Right ventricle myocardium superior (tissue), 1 donor: ENCODE data around the gene ZNF790. TPM values are rescaled to one million over a fixed set of nuclear protein-coding genes. Genes with fewer than 3 reads are reported as not detected.

Experiments
- ATAC-seq: fragments of 200-7000 bp; cut with Tn5 transposase; one replicate; pipeline ENCODE4 v1.9.1; 2020; ENCODE audit warnings: mild to moderate bottlenecking; ENCODE audit not compliant: poor library complexity
- DNase-seq: peaks from one replicate; pipeline ENCODE4 v3.0.0-alpha.2; 2020
- intact Hi-C: fragments of 100-400 bp; cut with DNase I; formaldehyde crosslinking; loops from one replicate; pipeline ENCODE4 v1.11.2; 2022
- total RNA-seq: library from RNA; stranded (reverse); fragmentation: NEBNext Ultra II Directional; extraction: Animal tissue kit (Norgen Biotek cat#: 25700); gene quantifications from one replicate; pipeline ENCODE4 v1.2.1, GENCODE V29; 2021
- donor health status: DM: no; HTN: yes; CAD: no; lungs with severe emphysema.

The ZNF790 gene
- total RNA-seq, 1 donor from 2014 or later, result 9.8 TPM

- intact Hi-C loops, result no loop called here
- ATAC-seq (no peak), DNase-seq (peak; percentile 49)
These were observed 62.4 kb downstream of the ZNF790 start for GRCh38 chr19:36775768-36776167.

GRCh38 chr19:36773223-36773579 lies 65.0 kb downstream of the ZNF790 start:
- DNase-seq (no peak), ATAC-seq (no peak)
- intact Hi-C loops, result no loop called here

- ATAC-seq, result peak; percentile 99
- intact Hi-C loops, result no loop called here
- peak; percentile 98 for DNase-seq
These were observed 65.6 kb downstream of the ZNF790 start, which contains the start of gene ZNF850 for GRCh38 chr19:36772311-36773222. ZNF850 (minus strand) TSS chr19:36772807; CDS start chr19:36762606, 10,201 bp downstream.

GRCh38 chr19:36771261-36772231 lies 66.6 kb downstream of the ZNF790 start:
- ATAC-seq, result peak; percentile 30
- peak; percentile 70 for DNase-seq
- intact Hi-C loops, result no loop called here

Other genes with a start within 250 kb of the ZNF790 start
- 19.1 TPM for gene ZNF382, start 233.1 kb downstream of the ZNF790 start, total RNA-seq
- gene ZNF461, start 171.6 kb downstream of the ZNF790 start, total RNA-seq, result 5.6 TPM
- gene ZNF567, start 150.8 kb downstream of the ZNF790 start, total RNA-seq, result 3.1 TPM
- 3.7 TPM for gene ZNF850, start 65.6 kb downstream of the ZNF790 start, total RNA-seq
- gene ZNF345, start 12.5 kb upstream of the ZNF790 start, total RNA-seq, result 2.4 TPM
- gene ZNF829, start 77.9 kb upstream of the ZNF790 start, total RNA-seq, result 1.8 TPM
- 7.2 TPM for gene ZNF568, start 77.9 kb upstream of the ZNF790 start, total RNA-seq
- gene ZNF420, start 240.0 kb upstream of the ZNF790 start, total RNA-seq, result 8.5 TPM